Activated B cell treated with CpG ODN at 0.5 μM for 24 hours (primary cell): Measurements from ENCODE around the gene CACTIN. TPM values are rescaled to one million over a fixed set of nuclear protein-coding genes. Genes with fewer than 3 reads are reported as not detected.

Experiments
- ATAC-seq: fragments of 200-7000 bp; cut with Tn5 transposase; one replicate; pipeline ENCODE4 v1.10.0; 2021; ENCODE audit warnings: low read depth, mild to moderate bottlenecking, moderate library complexity
- CTCF ChIA-PET: fragments of 350-600 bp; sonication (Branson Sonifier 250); formaldehyde crosslinking; loops from one replicate; lab custom pipeline; 2021; ENCODE audit warnings: antibody characterized with exemption; lab: Charles Lee
- POLR2A ChIA-PET: fragments of 350-600 bp; sonication (Branson Sonifier 250); formaldehyde crosslinking; loops from one replicate; lab custom pipeline; 2021; ENCODE audit warnings: antibody characterized with exemption; lab: Charles Lee
- DNase-seq: peaks from one replicate; pipeline ENCODE4 v3.0.0; 2022
- H3K27ac Mint-ChIP-seq: one replicate; pipeline ENCODE4 v1.8.0; 2020; ENCODE audit warnings: mixed read lengths
- H3K27me3 Mint-ChIP-seq: one replicate; pipeline ENCODE4 v1.8.0; 2021; ENCODE audit warnings: mixed read lengths
- H3K36me3 Mint-ChIP-seq: one replicate; pipeline ENCODE4 v1.8.0; 2021; ENCODE audit warnings: low read depth, mixed read lengths
- H3K4me1 Mint-ChIP-seq: one replicate; pipeline ENCODE4 v1.8.0; 2021; ENCODE audit warnings: mixed read lengths
- H3K4me3 Mint-ChIP-seq: one replicate; pipeline ENCODE4 v1.8.0; 2020; ENCODE audit warnings: mild to moderate bottlenecking, mixed read lengths
- H3K9me3 Mint-ChIP-seq: one replicate; pipeline ENCODE4 v1.8.0; 2020; ENCODE audit warnings: mixed read lengths
- CTCF ChIP-seq: fragments of 200-600 bp; IDR thresholded peaks from one replicate; pipeline ENCODE4 v1.8.0; 2022; ENCODE audit warnings: antibody characterized with exemption, mild to moderate bottlenecking
- intact Hi-C: fragments of 100-400 bp; cut with micrococcal nuclease; formaldehyde crosslinking; loops from one replicate; pipeline ENCODE4 v1.15.1; 2024
- total RNA-seq: library from RNA; stranded (reverse); gene quantifications from 2 replicates; pipeline ENCODE4 v1.2.3, GENCODE V29; 2022

CACTIN gene
- total RNA-seq, 1 donor from 2014 or later = 48.1 TPM

DNA sequence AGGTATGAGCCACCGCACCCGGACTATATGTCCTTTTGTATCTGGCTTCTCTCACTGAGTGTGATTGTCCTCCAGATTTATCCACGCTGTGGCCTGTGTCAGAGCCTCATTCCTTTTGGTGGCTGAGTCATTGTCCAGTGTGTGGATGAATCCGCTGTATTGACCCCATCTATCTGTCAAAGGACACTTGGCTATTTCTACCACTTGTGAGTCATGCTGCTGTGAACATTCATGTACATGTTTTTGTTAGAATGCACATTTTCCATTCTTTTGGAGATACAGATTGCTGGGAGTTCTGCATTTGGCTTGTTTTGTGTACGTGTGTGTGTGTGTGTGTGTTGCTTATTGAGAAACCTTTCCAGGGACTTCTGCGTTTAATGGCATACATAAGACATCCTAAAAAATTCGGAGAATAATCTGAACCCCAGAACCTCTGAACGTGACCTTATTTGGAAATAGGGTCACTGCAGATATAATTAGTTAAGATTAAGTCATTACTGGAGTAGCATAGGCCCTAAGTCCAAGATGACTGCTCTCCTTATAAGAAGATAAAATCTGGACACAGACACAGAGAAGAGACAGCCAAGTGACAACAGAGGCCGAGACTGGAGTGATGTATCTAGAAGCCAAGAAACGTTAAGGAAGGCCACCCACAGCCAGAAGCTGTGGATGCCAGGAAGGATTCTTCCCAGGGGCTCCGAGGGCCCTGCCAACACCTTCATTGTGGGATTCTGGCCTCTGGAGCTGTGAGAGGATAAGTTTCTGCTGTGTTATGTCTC lies 46.2 kb downstream of the CACTIN start:
- intact Hi-C loops = no loop called here
- Mint-ChIP-seq H3K4me3 (no peak overlapping the region), H3K9me3 (no peaks in the 10 kb centered on the region), H3K36me3 (peaks cover 5% of the 10 kb centered on the region), H3K4me1 (peaks cover 1% of the 10 kb centered on the region), H3K27me3 (peaks cover 2% of the 10 kb centered on the region), H3K27ac (no peak overlapping the region)
- no peak for DNase-seq
- ChIA-PET CTCF (no interaction called here), POLR2A (no interaction called here)
- TF ChIP-seq CTCF = no peak
- ATAC-seq = no peak

DNA sequence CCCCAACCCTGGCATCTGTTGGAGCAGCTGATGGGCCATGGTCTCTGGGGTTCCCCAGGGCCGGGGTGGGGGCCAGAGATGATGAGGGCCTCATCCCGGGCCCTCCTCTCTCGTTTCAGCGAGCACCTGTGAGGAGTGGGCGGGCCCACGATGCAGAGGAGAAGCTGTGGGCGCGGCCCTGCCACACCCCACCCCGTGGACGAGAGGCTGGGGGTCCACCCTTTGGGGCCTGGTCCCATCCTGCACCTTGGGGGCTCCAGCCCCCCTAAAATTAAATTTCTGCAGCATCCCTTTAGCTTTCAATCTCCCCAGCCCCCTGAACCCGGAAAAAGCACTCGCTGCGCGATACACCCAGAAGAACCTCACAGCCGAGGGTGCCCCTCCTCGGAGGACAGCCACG lies 48.2 kb downstream of the CACTIN start:
- ChIA-PET CTCF (no interaction called here), POLR2A (no interaction called here)
- H3K36me3 Mint-ChIP-seq = peaks cover 11% of the 10 kb centered on the region
- no peak for ATAC-seq
- TF ChIP-seq CTCF = no peak
- no peaks in the 10 kb centered on the region for H3K9me3 Mint-ChIP-seq
- DNase-seq = no peak
- H3K4me3 Mint-ChIP-seq = no peak overlapping the region
- H3K4me1 Mint-ChIP-seq = peaks cover 8% of the 10 kb centered on the region
- intact Hi-C loops = loop anchor here (10.0 kb wide), 1 partner anchor 394 kb away; the partner anchor contains the start of gene NCLN
- no peak overlapping the region for H3K27ac Mint-ChIP-seq
- H3K27me3 Mint-ChIP-seq = peaks cover 2% of the 10 kb centered on the region

GRCh38 chr19:3577723-3578344 lies 48.8 kb downstream of the CACTIN start:
- no peaks in the 10 kb centered on the region for H3K27me3 Mint-ChIP-seq
- intact Hi-C loops = loop anchor here (10.0 kb wide), 1 partner anchor 393 kb away; the partner anchor contains the start of gene NCLN
- ATAC-seq = no peak
- peaks cover 8% of the 10 kb centered on the region for H3K4me1 Mint-ChIP-seq
- ChIA-PET POLR2A (no interaction called here), CTCF (no interaction called here)
- no peak overlapping the region for H3K4me3 Mint-ChIP-seq
- no peak overlapping the region for H3K27ac Mint-ChIP-seq
- no peaks in the 10 kb centered on the region for H3K9me3 Mint-ChIP-seq
- no peak for DNase-seq
- TF ChIP-seq CTCF = no peak
- H3K36me3 Mint-ChIP-seq = peaks cover 11% of the 10 kb centered on the region

- DNase-seq (no peak), ATAC-seq (no peak)
- Mint-ChIP-seq H3K4me3 (no peak overlapping the region), H3K27me3 (no peaks in the 10 kb centered on the region), H3K9me3 (no peaks in the 10 kb centered on the region), H3K27ac (no peak overlapping the region), H3K36me3 (peaks cover 11% of the 10 kb centered on the region), H3K4me1 (peaks cover 16% of the 10 kb centered on the region)
- TF ChIP-seq CTCF = no peak
- CTCF ChIA-PET = no interaction called here
- intact Hi-C loops = loop anchor here (10.0 kb wide), 1 partner anchor 392 kb away; the partner anchor contains the start of gene NCLN
- POLR2A ChIA-PET = no interaction called here
Observed at GRCh38 chr19:3576696-3577443, 49.7 kb downstream of the CACTIN start.
